NCI-H524 (cell line): ENCODE data around the gene RASGRF2.
A peak's percentile ranks its signal among the peaks of the same experiment; 100 is the strongest.

ENCODE experiments used
- DNase-seq, 2 experiments: peaks; one replicate each; lab custom pipeline; 2025; lab: John Stamatoyannopoulos, UW

RASGRF2 gene

GRCh38 chr5:81136557-81136956, 176.4 kb downstream of the RASGRF2 start:
- no peak for DNase-seq

DNA sequence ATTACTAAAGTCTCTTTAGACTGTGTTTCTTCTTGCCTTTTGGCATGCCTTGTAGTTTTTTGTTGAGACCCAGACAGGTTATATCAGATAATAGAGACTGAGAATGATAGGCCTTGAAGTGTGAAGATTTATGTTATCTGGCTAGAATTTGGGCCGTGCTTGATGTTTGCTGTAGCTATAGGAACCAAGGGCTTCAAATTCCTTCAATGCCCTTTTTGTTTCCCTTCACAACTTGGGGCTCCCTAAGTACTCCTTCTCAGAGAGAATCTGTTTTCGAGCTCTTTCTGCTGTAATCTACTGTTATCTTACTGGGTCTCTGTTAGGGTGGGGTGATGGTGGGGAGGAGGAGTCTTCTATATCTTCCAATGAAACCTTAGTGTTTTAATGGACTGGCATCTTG, 177.7 kb downstream of the RASGRF2 start:
- no peak for DNase-seq

DNA sequence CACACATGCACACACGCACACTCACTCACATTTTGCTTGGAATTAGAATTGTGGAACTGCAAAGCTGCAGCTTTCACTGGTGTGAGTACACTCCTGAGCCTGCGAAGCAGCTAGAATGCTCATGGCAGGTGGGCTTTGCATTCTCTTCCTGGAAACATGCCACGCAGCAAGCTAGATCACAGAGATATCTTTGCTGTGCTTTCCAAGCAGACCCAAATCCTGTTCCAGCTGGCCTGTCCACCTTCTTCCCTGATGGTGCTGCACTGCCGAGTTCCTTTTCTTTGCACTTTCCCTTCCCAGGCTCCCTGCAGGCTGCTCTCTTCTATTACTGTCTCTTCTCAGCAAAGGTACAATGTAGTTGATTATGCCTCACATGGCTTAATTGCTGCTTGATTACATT, 180.3 kb downstream of the RASGRF2 start:
- DNase-seq, result no peak

- no peak for DNase-seq
Measured at GRCh38 chr5:81140943-81141342, 180.8 kb downstream of the RASGRF2 start.

DNA sequence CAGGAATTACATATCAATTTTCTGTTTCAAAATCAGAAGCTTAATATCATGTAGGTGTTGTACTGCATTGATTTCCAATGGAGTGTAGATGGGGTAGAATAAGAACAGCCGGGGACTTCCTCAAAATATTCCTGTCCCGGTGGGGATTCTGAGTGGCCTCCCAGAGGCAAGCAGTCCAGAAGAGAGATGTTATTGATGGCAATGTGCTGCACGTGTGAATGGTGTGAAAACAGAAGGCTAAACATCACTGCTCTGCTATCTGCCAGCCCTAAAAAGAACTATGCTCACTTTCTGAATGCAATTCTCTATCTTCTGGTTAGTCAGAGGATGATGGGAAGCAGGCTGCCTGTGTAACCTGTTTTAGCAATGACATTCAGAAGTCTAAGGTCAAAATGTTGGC, 181.9 kb downstream of the RASGRF2 start:
- no peak for DNase-seq

- DNase-seq, result no peak
Measured at GRCh38 chr5:81145329-81145935, 185.3 kb downstream of the RASGRF2 start.

DNA sequence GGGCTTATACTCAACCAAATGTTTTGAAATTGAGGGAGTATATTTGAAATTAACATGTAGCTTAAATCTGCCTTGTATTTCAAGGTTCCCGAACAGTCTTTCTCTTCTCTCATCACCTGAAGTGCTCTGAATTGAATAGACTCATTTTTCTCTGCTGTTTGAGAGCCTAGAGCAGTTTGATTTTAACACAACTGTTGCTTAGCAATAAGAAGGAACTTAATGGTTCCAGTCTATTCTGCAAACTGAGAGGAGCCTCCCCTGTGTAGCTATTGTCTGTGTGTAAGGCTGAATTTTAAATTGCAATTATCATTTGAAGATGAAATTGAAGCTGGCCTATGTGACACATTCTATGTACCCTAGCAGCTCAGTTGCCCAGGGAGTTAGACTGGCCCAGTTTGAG, 185.9 kb downstream of the RASGRF2 start:
- no peak for DNase-seq

DNA sequence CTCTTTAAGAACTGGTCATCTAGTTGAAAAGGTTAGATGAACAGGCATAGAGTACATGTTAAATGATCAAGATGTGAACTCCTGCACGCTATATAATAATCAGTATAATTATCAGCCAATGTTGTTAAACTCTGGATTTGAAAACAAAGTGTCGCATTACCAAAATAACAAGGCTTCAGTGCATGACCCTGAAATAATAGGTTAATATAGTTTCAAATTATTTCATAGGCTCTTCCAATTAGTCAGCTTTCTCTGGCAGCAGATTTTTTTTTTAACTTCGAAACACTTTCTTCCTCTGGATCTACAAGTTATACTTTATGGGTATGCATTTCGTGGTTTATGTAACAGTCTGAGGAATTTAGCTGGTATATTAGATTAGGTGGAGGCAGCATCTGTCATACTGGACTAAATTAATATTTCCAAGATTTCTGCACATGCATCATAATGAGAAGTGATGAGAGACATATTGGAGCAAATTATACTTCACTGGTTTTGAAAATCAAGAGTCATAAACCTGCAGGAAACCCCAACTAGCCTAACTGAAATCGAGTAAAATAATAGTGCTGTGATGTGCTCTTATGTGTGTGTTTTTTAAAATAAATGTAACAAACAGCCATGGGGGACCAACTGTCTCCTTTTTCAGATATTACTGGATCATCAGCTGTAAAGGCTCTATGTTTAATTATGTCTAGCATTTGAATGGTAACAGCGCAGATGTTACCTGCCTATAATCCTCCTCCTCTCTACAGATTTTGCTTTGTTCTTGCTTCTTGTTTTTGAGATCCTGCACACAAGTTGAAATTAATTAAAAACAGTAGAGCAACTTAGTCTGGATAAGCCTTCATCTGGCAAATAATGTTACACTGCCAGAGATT, 187.1 kb downstream of the RASGRF2 start:
- DNase-seq, result peak; percentile 56 to 90

- DNase-seq, result peak; percentile 64 to 70
Measured at GRCh38 chr5:81147886-81148571, 187.9 kb downstream of the RASGRF2 start.

DNA sequence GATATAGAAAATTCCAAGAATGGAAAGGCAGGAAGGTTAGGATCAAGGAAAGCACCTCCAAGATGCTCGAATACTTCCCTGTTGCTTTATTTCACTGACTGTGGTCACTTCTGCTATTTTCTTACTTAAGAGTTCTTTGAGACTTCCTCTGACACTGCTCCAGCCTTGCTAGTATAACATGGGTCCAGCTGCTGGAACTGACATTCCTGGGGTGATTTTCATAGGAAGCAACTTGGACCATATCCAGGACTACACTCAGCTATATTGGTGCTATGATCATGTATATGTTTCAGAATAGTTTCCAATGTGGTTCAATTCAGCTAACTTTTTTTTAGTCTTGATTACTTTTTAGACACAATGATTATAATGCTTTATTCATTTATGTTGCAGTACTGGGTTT, 191.4 kb downstream of the RASGRF2 start:
- no peak for DNase-seq

DNA sequence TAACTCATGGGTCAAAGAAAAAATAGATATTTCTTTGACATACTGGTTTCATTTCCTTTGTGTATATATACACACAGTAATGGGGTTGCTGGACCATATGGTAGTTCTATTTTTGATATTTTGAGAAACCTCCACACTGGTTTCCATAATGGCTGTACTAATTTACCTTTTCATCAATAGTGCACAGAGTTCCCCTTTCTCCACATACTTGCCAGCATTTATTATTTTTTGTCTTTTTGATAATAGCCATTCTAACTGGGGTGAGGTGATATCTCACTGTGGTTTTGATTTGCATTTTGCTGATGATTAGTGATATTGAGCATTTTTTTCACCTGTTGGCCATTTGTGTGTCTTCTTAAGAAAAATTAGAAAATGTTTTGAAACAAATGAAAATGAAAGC, 194.6 kb downstream of the RASGRF2 start:
- no peak for DNase-seq

- no peak for DNase-seq
Measured at GRCh38 chr5:81156732-81157131, 196.6 kb downstream of the RASGRF2 start.

DNA sequence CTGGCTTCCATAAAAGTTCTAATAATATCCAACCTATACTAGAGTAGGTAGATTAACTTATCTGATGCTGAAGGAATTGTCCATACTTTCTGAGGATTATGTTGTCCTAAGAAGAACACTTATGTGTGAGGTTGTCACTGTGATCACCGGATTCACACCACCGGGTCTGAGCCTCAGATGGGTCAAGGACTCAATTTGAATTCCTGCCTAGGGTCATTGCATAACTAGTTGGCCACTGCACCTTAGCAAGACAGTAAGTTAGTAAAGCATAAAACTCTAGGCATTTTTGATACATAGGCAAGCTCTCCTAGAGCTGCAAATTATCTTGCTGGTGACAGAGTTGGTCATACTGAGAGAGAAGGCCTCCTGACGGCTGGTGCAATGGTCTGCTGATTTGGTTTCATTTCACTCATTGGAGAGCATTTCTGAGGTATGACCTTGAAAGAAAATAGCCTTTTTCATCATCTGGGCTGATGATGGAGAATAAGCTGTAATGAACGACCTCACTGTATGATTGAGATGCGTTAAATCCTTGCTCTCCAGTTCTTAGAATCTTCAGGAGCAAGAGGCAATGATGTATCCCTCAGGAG, 200.9 kb downstream of the RASGRF2 start:
- no peak for DNase-seq

- no peak for DNase-seq
Measured at GRCh38 chr5:81162501-81162900, 202.3 kb downstream of the RASGRF2 start.

- no peak for DNase-seq
Measured at GRCh38 chr5:81163651-81164050, 203.5 kb downstream of the RASGRF2 start.

GRCh38 chr5:81164476-81164875, 204.3 kb downstream of the RASGRF2 start:
- no peak for DNase-seq

- no peak for DNase-seq
Measured at GRCh38 chr5:81164936-81165335, 204.8 kb downstream of the RASGRF2 start.

GRCh38 chr5:81165493-81166119, 205.4 kb downstream of the RASGRF2 start:
- DNase-seq, result peak; percentile 58 to 71

GRCh38 chr5:81166430-81166829, 206.3 kb downstream of the RASGRF2 start:
- no peak for DNase-seq

DNA sequence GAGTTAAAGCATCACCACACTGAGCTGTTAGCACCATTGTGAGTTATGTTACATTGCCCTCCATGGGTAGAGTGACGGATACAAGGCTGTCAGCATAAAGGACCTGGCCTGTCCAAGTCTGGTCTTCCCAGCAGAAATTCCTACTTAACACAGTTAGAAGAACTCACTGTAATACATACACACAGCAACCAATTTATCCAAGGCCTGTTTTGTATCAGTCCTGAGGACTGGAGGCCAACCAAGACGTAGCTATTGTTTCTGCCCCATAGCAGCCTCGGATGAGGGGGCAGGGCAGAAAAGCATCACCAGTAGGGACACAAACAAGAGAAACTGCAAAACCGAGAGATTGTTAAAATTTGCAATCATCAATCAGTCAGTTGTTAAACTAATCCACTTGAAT, 206.9 kb downstream of the RASGRF2 start:
- no peak for DNase-seq

- no peak for DNase-seq
Measured at GRCh38 chr5:81167544-81167943, 207.4 kb downstream of the RASGRF2 start.

- DNase-seq, result no peak
Measured at GRCh38 chr5:81169924-81170323, 209.8 kb downstream of the RASGRF2 start.
